G401.6 (cell line): ENCODE data around the gene RAI1.
"Not testable (repeated sequence)": the region's sequence is repeated elsewhere in the genome, so short reads cannot be mapped to it uniquely, and the experiment has no call there.

Experiments used
- FAIRE-seq: peaks from 2 replicates; lab custom pipeline; 2012; peaks lifted over from hg19 to GRCh38; lab: Jason Lieb, UNC

The RAI1 gene

GRCh38 chr17:17682737-17683680 lies 1.8 kb downstream of the RAI1 start:
- FAIRE-seq, result no peak

DNA sequence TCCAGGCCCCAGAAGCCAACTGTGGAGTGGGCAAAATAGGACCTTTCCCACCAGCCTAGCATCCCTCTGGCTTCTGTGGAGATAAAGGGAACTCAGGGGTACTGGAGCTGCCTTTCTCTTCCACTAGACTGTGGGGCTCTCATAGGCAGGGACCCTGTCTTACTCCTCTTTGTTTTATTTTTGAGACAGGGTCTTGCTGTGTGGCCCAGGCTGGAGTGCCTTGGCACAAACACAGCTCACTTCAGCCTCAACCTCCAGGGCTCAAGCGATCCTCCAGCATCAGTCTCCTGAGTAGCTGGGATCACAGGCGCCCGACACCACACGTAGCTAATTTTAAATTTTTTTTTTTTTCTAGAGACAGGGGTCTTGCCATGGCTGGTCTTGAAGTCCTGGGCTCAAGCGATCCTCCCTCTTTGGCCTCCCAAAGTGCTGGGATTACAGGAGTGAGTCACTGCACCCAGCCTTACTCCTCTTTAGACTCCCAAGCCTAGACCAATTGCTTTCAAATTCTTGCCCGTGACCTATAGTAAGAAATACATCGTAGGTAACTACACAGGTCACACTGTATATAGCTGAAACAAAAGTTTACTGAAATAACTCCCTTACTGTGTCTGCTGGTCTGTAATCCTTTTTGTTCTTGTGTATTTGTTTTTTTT lies 2.6 kb downstream of the RAI1 start:
- FAIRE-seq, result no peak

DNA sequence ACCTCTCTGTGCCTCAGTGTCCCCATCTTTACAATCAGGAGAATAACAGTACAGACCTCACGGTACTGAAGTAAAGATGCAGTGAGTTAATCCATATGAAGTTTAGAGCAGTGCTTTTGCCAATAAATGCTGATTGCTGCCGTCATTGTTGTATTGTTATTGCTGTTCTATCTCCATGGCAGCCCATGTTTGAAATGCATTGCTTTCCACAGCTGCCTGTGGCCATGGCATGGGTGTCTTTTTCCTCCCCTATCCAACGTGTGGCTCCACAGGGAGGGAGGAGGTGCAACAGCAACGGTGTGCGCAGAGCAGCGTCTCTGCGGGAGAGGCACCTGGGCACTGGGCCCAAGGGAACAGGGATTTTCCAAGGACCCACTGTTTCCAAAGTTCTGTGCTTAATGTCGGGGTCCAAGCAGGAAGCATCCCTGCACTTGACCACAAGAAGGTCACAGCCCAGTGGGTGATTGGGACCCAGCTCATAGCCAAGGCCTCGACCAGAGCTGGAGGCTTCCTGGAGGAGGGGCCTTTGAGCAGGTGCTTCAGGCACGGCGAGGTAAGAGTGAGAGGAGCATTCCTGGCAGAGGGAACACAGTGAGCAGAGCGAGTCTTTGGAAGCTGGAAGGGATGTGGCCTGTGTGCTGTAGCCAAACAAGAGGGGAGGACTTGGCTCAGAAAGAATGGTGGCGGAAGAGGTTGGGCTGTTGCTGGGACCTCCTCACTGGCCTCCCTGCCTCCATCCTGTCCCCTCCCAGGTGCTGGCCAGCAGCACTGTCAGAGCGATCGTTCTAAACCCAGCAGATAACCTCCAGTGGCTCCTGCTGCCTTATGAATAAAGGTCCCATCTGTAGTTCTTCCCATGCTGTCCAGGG lies 3.9 kb downstream of the RAI1 start:
- no peak for FAIRE-seq

GRCh38 chr17:17685775-17686291 lies 4.6 kb downstream of the RAI1 start:
- no peak for FAIRE-seq

DNA sequence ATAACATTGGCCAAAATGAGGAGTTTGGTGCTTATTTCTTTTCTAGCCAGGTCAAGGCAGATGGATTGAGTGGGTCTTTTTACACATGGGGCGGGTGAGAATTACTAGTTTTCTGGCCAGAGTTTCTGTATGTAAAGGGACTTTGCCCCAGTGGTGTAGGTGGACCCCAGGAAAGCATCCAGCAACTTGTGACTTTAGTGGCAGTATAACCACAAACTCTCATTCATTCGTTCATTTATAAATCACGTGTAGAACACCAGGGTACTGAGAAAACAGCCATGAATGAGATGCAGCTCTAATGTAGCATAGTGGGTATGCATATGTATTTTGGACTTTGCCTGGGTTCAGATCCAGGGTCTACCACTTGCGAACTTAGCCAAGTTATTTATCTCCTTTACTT lies 8.1 kb downstream of the RAI1 start:
- FAIRE-seq, result no peak

- FAIRE-seq, result not testable (repeated sequence)
Observed at GRCh38 chr17:17690233-17690632, 9.0 kb downstream of the RAI1 start.

- FAIRE-seq, result no peak
Observed at GRCh38 chr17:17691468-17692263, 10.4 kb downstream of the RAI1 start.

DNA sequence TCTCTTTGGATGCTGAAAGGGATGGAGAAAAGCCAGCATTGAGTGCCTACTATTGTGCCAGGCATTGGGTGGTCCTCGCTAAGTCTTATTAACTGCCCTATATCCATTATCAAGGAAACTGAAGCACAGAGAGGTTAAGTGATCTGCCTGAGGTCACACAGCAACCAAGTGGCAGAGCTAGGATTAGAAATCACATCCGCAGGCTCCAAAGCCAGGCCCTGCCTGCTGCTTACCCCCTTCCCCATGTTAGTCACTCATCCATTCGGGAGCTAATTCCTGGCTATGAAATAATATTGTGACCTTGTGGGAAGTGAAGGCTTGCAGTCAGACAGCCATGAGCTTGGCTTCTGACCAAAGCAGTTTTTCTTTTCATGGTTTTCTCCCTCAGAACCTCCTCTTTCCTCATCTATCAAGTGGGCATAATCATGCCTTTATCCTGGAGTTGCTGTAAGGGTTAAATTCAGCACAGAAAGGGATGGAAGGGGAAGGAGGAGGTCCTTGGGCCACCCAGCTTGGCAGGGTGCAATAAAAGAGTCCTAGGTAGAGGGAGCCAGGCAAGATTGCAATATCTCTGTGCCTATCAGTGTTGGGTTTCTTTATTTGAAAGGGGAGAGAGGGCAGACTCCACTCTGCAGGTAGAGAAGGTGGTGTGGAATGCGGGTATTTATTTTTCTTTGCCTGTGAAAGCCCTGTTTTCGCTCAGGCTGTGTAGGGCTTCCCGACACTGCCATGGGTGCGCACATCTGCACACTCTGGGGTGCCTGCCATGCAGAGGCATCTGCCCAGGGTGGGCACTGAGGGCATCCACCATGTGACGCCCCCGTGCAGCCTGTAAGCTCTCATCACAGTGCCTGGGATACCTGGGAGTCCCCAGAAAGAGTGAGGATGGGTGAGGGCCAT lies 11.3 kb downstream of the RAI1 start:
- FAIRE-seq, result no peak

GRCh38 chr17:17693253-17694168 lies 12.3 kb downstream of the RAI1 start:
- FAIRE-seq, result no peak

- FAIRE-seq, result peak; percentile 64
Observed at GRCh38 chr17:17694169-17695081, 13.2 kb downstream of the RAI1 start.

- FAIRE-seq, result no peak
Observed at GRCh38 chr17:17696085-17696484, 14.8 kb downstream of the RAI1 start.

DNA sequence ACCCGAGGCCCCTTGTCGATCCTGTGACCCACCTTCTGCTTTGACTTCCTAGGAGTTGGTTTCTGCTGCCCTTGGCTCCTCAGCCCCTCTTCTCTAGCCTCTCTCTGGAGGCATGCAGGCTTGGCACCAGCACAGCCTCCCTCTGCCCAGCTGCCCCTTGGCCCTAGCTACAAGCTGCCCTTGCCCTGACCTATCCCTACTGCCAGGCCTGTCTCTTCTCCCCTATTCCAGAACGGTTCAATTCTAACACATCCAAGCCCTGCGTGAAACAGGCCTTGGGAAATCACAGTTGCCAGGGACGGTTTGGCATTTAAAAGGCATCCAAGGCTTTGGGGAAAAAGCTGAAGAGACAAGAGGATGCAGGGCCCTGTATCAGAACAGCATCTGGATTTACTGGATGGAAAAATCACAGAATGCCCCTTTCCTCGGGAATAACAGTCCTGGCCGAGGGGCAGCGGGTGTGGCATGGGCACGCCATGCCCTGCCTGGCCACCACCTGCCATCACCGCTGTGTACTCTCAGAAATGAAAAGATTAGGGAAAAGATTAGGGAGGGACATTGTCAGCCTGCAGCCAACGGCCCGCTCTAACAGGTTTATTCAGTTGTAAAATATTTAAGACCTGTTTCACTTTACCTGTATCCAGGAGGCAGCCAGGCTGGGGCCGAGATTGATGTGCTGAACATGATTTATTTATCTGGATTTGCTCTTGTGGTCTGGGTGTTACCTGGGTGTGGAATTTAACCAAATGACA lies 15.8 kb downstream of the RAI1 start:
- no peak for FAIRE-seq

DNA sequence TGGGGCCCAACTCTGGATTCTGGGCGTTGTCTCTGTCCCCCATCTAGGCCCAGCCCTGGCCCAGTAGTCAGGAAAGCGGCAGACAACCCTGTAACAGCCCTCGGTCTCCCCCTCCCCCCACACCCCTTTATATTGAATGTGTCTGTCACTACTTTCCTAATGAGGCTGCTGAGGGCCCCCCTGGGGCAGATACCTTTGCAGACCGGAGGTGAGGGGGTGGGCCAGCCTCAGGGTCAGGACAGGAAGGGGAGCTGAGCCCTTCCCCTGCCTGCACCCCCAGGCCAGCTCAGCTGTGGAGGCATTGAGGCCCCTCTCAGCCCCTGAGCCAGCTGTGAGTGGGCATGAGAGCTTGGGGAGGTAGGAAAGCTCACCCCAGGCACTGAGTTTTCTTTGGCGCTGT lies 17.1 kb downstream of the RAI1 start:
- no peak for FAIRE-seq

DNA sequence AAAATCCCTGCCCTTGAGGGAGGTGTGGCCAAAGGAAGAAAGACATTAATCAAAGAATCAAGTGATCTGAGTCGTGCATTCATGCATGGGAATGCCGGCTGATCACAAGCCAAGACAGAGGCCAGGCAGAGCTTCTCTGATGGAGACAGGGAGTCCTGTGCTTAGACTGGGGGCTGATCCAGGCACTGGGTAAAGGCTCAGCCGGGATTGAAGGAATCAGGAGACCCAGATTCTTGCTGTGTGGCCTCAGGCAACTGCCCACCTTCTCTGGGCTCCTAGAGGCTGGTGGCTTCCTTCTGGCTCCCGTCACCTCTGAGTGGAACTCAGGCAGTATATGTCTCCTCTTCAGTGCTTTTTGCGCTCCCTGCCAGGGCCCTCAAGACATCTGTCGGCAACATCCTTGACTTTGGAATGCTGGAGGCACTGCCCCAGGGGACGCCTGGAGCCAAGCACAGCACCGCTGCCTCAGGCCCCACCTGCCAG lies 17.7 kb downstream of the RAI1 start:
- no peak for FAIRE-seq

DNA sequence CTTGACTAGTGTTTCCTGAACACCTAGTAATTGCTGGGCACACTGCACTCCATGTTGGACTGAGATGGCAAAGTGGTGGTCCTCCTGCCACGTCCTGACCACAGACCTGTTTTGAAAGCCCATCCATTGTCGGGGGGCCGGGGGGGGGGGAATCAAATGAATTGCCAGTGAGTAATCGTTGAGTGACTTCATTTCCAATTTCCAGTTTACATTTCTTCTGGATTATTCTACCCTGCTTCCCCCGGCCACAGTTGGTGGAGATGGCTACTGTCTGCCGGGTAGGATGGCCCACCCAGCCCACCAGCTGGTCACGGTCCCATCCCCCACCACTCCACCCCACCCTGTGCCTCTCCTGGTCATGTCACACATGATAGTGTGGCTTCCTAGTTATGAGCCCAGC lies 18.2 kb downstream of the RAI1 start:
- FAIRE-seq, result no peak

GRCh38 chr17:17700251-17700969 lies 19.2 kb downstream of the RAI1 start:
- no peak for FAIRE-seq

GRCh38 chr17:17701112-17701511 lies 19.9 kb downstream of the RAI1 start:
- FAIRE-seq, result no peak
